HepG2 (cell line): ENCODE data around the gene TUBGCP5. TPM values are rescaled to one million over a fixed set of nuclear protein-coding genes. Genes with fewer than 3 reads are reported as not detected.

Source experiments
- ARNT ChIP-seq: fragments of 450-650 bp; IDR thresholded peaks from 2 replicates; pipeline ENCODE4 v1.6.1; 2017
- ATF3 ChIP-seq: sonication (generic); formaldehyde crosslinking; IDR thresholded peaks from 2 replicates; pipeline ENCODE4 v1.4.0; 2020; ENCODE audit warnings: missing genetic modification reagents
- BRF2 ChIP-seq: sonication (generic); formaldehyde crosslinking; IDR thresholded peaks from 2 replicates; pipeline ENCODE4 v1.8.1; 2022; ENCODE audit warnings: mild to moderate bottlenecking, missing genetic modification reagents
- E2F5 ChIP-seq: sonication (generic); formaldehyde crosslinking; conservative IDR thresholded peaks from 2 replicates; pipeline ENCODE4 v1.4.0; 2020; ENCODE audit warnings: missing genetic modification reagents
- ELF1 ChIP-seq: sonication (generic); formaldehyde crosslinking; IDR thresholded peaks from 2 replicates; pipeline ENCODE4 v1.4.0; 2020; ENCODE audit warnings: missing genetic modification reagents
- HNF1A ChIP-seq, 2 experiments: sonication (generic) in 1 of 2; formaldehyde crosslinking in 1 of 2; IDR thresholded peaks; 2 replicates each; pipeline versions ENCODE4 v1.4.0 to v1.6.1; 2016 to 2020; ENCODE audit warnings: borderline replicate concordance in 1 of 2, low read depth in 1 of 2, mild to moderate bottlenecking in 1 of 2, missing genetic modification reagents in 1 of 2
- MIER3 ChIP-seq: IDR thresholded peaks from 2 replicates; pipeline ENCODE4 v1.6.1; 2016; ENCODE audit warnings: missing compliant biosample characterization, borderline replicate concordance
- NAIF1 ChIP-seq: sonication (generic); formaldehyde crosslinking; IDR thresholded peaks from 2 replicates; pipeline ENCODE4 v1.5.0; 2020; ENCODE audit warnings: mild to moderate bottlenecking, missing genetic modification reagents, borderline replicate concordance
- NR2F1 ChIP-seq, 2 experiments: fragments of 450-650 bp in 1 of 2; formaldehyde crosslinking in 1 of 2; IDR thresholded peaks; 2 replicates each; pipeline versions ENCODE4 v1.5.0 to v1.6.1; 2016 to 2020; ENCODE audit warnings: mild to moderate bottlenecking in 1 of 2, missing compliant biosample characterization in 1 of 2, missing genetic modification reagents in 1 of 2, moderate library complexity in 1 of 2
- SOX6 ChIP-seq, 2 experiments: fragments of 450-650 bp in 1 of 2; sonication (generic) in 1 of 2; formaldehyde crosslinking in 1 of 2; IDR thresholded peaks; 2 replicates each; pipeline versions ENCODE4 v1.4.0 to v1.6.1; 2017 to 2020; ENCODE audit warnings: antibody characterized with exemption in 1 of 2, mild to moderate bottlenecking in 1 of 2, missing genetic modification reagents in 1 of 2
- ZBTB4 ChIP-seq: sonication (generic); formaldehyde crosslinking; IDR thresholded peaks from 2 replicates; pipeline ENCODE4 v1.4.0; 2020; ENCODE audit warnings: missing genetic modification reagents, mild to moderate bottlenecking, borderline replicate concordance
- ZNF17 ChIP-seq: sonication (generic); formaldehyde crosslinking; IDR thresholded peaks from 2 replicates; pipeline ENCODE4 v1.5.0; 2020; ENCODE audit warnings: mild to moderate bottlenecking, missing genetic modification reagents
- ZNF274 ChIP-seq: sonication (generic); formaldehyde crosslinking; IDR thresholded peaks from 2 replicates; pipeline ENCODE4 v1.5.1; 2020; ENCODE audit warnings: mild to moderate bottlenecking, missing genetic modification reagents
- ZNF503 ChIP-seq: sonication (generic); formaldehyde crosslinking; IDR thresholded peaks from 2 replicates; pipeline ENCODE4 v1.4.0; 2020; ENCODE audit warnings: missing genetic modification reagents
- ZNF891 ChIP-seq: sonication (generic); formaldehyde crosslinking; IDR thresholded peaks from 2 replicates; pipeline ENCODE4 v1.5.0; 2020; ENCODE audit warnings: mild to moderate bottlenecking, missing genetic modification reagents
- polyA plus RNA-seq, 8 experiments: library from polyadenylated mRNA; depleted of rRNA in 3 of 8; stranded (reverse) in 7 of 8; unstranded in 1 of 8; fragments of >200 nt; fragmentation: Illumina TruSeq in 4 of 8; extraction: Trizol in 4 of 8; gene quantifications; 2 replicates each; pipeline versions ENCODE4 v1.2.1 to v1.2.3, GENCODE V29; 2011 to 2016; ENCODE audit warnings: low read depth in 4 of 8, missing spikeins in 1 of 8, mixed read lengths in 1 of 8; ENCODE audit not compliant: insufficient read depth in 1 of 8
- total RNA-seq, 5 experiments: library from RNA; depleted of rRNA; stranded (reverse); fragments of >200 nt; fragmentation: Illumina TruSeq; extraction: Trizol; gene quantifications; 2 replicates each; pipeline ENCODE4 v1.2.3, GENCODE V29; 2016; ENCODE audit warnings: low read depth in 1 of 5

Gene TUBGCP5
- total and polyA plus RNA-seq, 2 of the 13 experiments (the other 11 are each of a cell fraction or from before 2014, with no cell fraction given), result 7.2 to 25.0 TPM

GRCh38 chr15:23039143-23039916 is at the start of gene TUBGCP5 (continued):
- TF ChIP-seq ZBTB4 (CRISPR knock-in tag), result no peak
- no peak for TF ChIP-seq BRF2 (CRISPR knock-in tag)
- TF ChIP-seq MIER3 (CRISPR knock-in tag), result peak; percentile 17; the same call in 1 of the 2 replicates
- no peak for TF ChIP-seq ATF3
- no peak for TF ChIP-seq HNF1A (IDR thresholded peaks at IDR 0.05; ENCODE audit: low read depth)
- peak; percentile 52 for TF ChIP-seq HNF1A (CRISPR knock-in tag; IDR thresholded peaks at IDR 0.05; ENCODE audit: borderline replicate concordance)
- TF ChIP-seq ZNF17 (CRISPR knock-in tag), result no peak
- TF ChIP-seq ZNF891 (CRISPR knock-in tag), result peak; percentile 61; the same call in 1 of the 2 replicates
- TF ChIP-seq E2F5 (CRISPR knock-in tag), result peak; percentile 74; the same call in 1 of the 2 replicates
- 0 out of 2 replicates have a peak, but pooled peaks have one; percentile 18 for TF ChIP-seq ZNF503 (CRISPR knock-in tag)
- no peak for TF ChIP-seq ARNT
- no peak for TF ChIP-seq SOX6 (IDR thresholded peaks at IDR 0.05)
- peak; percentile 29; the same call in 1 of the 2 replicates for TF ChIP-seq SOX6 (CRISPR knock-in tag; IDR thresholded peaks at IDR 0.05)
- peak; percentile 66; the same call in 1 of the 2 replicates for TF ChIP-seq NAIF1 (CRISPR knock-in tag)
- TF ChIP-seq ZNF274, result peak; percentile 21; the same call in 1 of the 2 replicates
- no peak for TF ChIP-seq NR2F1 (CRISPR knock-in tag; IDR thresholded peaks at IDR 0.05)
- TF ChIP-seq ELF1 (CRISPR knock-in tag), result peak; percentile 57
